Measurements from ENCODE around the gene SLC1A7.

The SLC1A7 gene

GRCh38 chr1:53065391-53065790 lies 77.0 kb downstream of the SLC1A7 start:
- in situ Hi-C loops (cut with HindIII; ENCODE audit: low sequenced_read_pairs) = no loop called here

GRCh38 chr1:53063744-53064515 lies 78.5 kb downstream of the SLC1A7 start:
- in situ Hi-C loops (cut with HindIII; ENCODE audit: low sequenced_read_pairs) = no loop called here

GRCh38 chr1:53062708-53063591 lies 79.5 kb downstream of the SLC1A7 start:
- in situ Hi-C loops (cut with HindIII; ENCODE audit: low sequenced_read_pairs) = no loop called here

- in situ Hi-C loops (cut with HindIII; ENCODE audit: low sequenced_read_pairs) = no loop called here
These were observed 80.4 kb downstream of the SLC1A7 start, which contains the start of gene PODN for GRCh38 chr1:53061859-53062707. Gene PODN, plus strand, starts transcription at chr1:53062213. Its CDS starts 7,643 bp downstream, at chr1:53069856.

GRCh38 chr1:53061123-53061858 lies 81.1 kb downstream of the SLC1A7 start:
- in situ Hi-C loops (cut with HindIII; ENCODE audit: low sequenced_read_pairs) = no loop called here

- in situ Hi-C loops (cut with HindIII; ENCODE audit: low sequenced_read_pairs) = no loop called here
These were observed 81.9 kb downstream of the SLC1A7 start for GRCh38 chr1:53060579-53060978.

- in situ Hi-C loops (cut with HindIII; ENCODE audit: low sequenced_read_pairs) = loop anchor here (5.0 kb wide), 1 partner anchor 65 kb away; no protein-coding TSS in a partner anchor
These were observed 85.3 kb downstream of the SLC1A7 start for GRCh38 chr1:53057127-53057526.

- in situ Hi-C loops (cut with HindIII; ENCODE audit: low sequenced_read_pairs) = no loop called here
These were observed 90.8 kb downstream of the SLC1A7 start for GRCh38 chr1:53051676-53052075.

- in situ Hi-C loops (cut with HindIII; ENCODE audit: low sequenced_read_pairs) = no loop called here
These were observed 92.1 kb downstream of the SLC1A7 start for GRCh38 chr1:53050310-53050709.

GRCh38 chr1:53049574-53049967 lies 92.9 kb downstream of the SLC1A7 start:
- in situ Hi-C loops (cut with HindIII; ENCODE audit: low sequenced_read_pairs) = no loop called here

GRCh38 chr1:53048960-53049573 lies 93.4 kb downstream of the SLC1A7 start:
- in situ Hi-C loops (cut with HindIII; ENCODE audit: low sequenced_read_pairs) = no loop called here

GRCh38 chr1:53047737-53048736 lies 94.4 kb downstream of the SLC1A7 start:
- in situ Hi-C loops (cut with HindIII; ENCODE audit: low sequenced_read_pairs) = no loop called here

- in situ Hi-C loops (cut with HindIII; ENCODE audit: low sequenced_read_pairs) = no loop called here
These were observed 95.5 kb downstream of the SLC1A7 start for GRCh38 chr1:53046930-53047329.

GRCh38 chr1:53044926-53045325 lies 97.5 kb downstream of the SLC1A7 start:
- in situ Hi-C loops (cut with HindIII; ENCODE audit: low sequenced_read_pairs) = no loop called here

- in situ Hi-C loops (cut with HindIII; ENCODE audit: low sequenced_read_pairs) = no loop called here
These were observed 99.2 kb downstream of the SLC1A7 start for GRCh38 chr1:53043271-53043670.

GRCh38 chr1:53038566-53038965 lies 103.9 kb downstream of the SLC1A7 start:
- in situ Hi-C loops (cut with HindIII; ENCODE audit: low sequenced_read_pairs) = no loop called here

All from endothelial cell of hepatic sinusoid (primary cell).